CD4-positive, alpha-beta T cell (primary cell): ENCODE data around the gene MUC6. TPM values are rescaled to one million over a fixed set of nuclear protein-coding genes. Genes with fewer than 3 reads are reported as not detected.

ENCODE experiments used
- ATAC-seq: fragments of 200-7000 bp; cut with Tn5 transposase; one replicate; pipeline ENCODE4 v1.10.0; 2022; ENCODE audit warnings: mild to moderate bottlenecking; ENCODE audit not compliant: poor library complexity
- CTCF ChIA-PET: fragments of 350-600 bp; sonication (Branson Sonifier 250); formaldehyde crosslinking; loops from one replicate; lab custom pipeline; 2021; ENCODE audit warnings: antibody characterized with exemption, inconsistent platforms; lab: Charles Lee
- POLR2A ChIA-PET: fragments of 350-600 bp; sonication (Branson Sonifier 250); formaldehyde crosslinking; loops from one replicate; lab custom pipeline; 2021; ENCODE audit warnings: antibody characterized with exemption, inconsistent platforms; lab: Charles Lee
- DNase-seq, 14 experiments: peaks; one replicate each; pipeline ENCODE4 v3.0.0-alpha.2; 2013 to 2020; ENCODE audit warnings: mixed read lengths in 2 of 14
- H3K27ac ChIP-seq, 2 donors: one replicate each; pipeline versions ENCODE4 v1.5.1 to v1.7.0; 2013; ENCODE audit warnings: low read length in 2 of 2, low read depth in 1 of 2, mild to moderate bottlenecking in 1 of 2
- H3K27me3 ChIP-seq, 2 experiments: 1 replicate in 1 of 2; 2 replicates in 1 of 2; pipeline versions ENCODE4 v1.6.1 to v1.7.0; 2013; ENCODE audit warnings: low read length in 2 of 2, control low read depth in 1 of 2, mild to moderate bottlenecking in 1 of 2, moderate library complexity in 1 of 2; ENCODE audit not compliant: insufficient read depth in 2 of 2, control insufficient read depth in 1 of 2
- H3K36me3 ChIP-seq: one replicate; pipeline ENCODE4 v1.6.1; 2013; ENCODE audit warnings: low read length, control low read depth; ENCODE audit not compliant: insufficient read depth
- H3K4me1 ChIP-seq: one replicate; pipeline ENCODE4 v1.6.1; 2013; ENCODE audit warnings: low read length, control low read depth; ENCODE audit not compliant: insufficient read depth
- H3K4me3 ChIP-seq: one replicate; pipeline ENCODE4 v1.5.1; 2013; ENCODE audit warnings: mild to moderate bottlenecking, low read length, moderate library complexity
- H3K9me3 ChIP-seq, 2 experiments: 1 replicate in 1 of 2; 2 replicates in 1 of 2; pipeline versions ENCODE4 v1.6.1 to v1.7.0; 2013; ENCODE audit warnings: low read length in 2 of 2, mild to moderate bottlenecking in 2 of 2, control low read depth in 1 of 2, moderate library complexity in 1 of 2; ENCODE audit not compliant: control insufficient read depth in 1 of 2, insufficient read depth in 1 of 2
- H3K27ac Mint-ChIP-seq: one replicate; pipeline ENCODE4 v1.8.0; 2020; ENCODE audit warnings: mixed read lengths
- H3K27me3 Mint-ChIP-seq: one replicate; pipeline ENCODE4 v1.8.0; 2021; ENCODE audit warnings: mixed read lengths
- H3K36me3 Mint-ChIP-seq: one replicate; pipeline ENCODE4 v1.8.0; 2021; ENCODE audit warnings: low read depth, mixed read lengths
- H3K4me1 Mint-ChIP-seq: one replicate; pipeline ENCODE4 v1.8.0; 2021; ENCODE audit warnings: low read depth, mixed read lengths
- H3K4me3 Mint-ChIP-seq: one replicate; pipeline ENCODE4 v1.8.0; 2020; ENCODE audit warnings: mild to moderate bottlenecking, mixed read lengths
- H3K9me3 Mint-ChIP-seq: one replicate; pipeline ENCODE4 v1.8.0; 2020; ENCODE audit warnings: mixed read lengths
- intact Hi-C, 2 experiments: fragments of 100-400 bp; cut with DNase I in 1 of 2; cut with micrococcal nuclease in 1 of 2; formaldehyde crosslinking; loops; one replicate each; pipeline versions ENCODE4 v1.15.1 to v1.9.0; 2023 to 2025; cut with DNase I, micrococcal nuclease
- total RNA-seq, 174 experiments: library from RNA in 2 of 174; stranded (reverse) in 2 of 174; gene quantifications; one replicate each; pipeline ENCODE4 v1.2.3 and lab custom pipeline; 2021 to 2026
- TF ChIP-seq, protein P1 (sequence below): fragments of 200-600 bp; IDR thresholded peaks from one replicate; pipeline ENCODE4 v1.8.0; 2022; ENCODE audit warnings: antibody characterized with exemption, mild to moderate bottlenecking

The MUC6 gene
- total RNA-seq, 2 experiments from 2014 or later = not detected

- Histone ChIP-seq H3K4me3 (no peak overlapping the region), H3K27ac (no peak overlapping the region), H3K27me3 (peaks cover 0 to 8% of the 10 kb centered on the region in 2 experiments), H3K9me3 (peaks cover 0 to 4% of the 10 kb centered on the region in 2 experiments), H3K36me3 (no peaks in the 10 kb centered on the region), H3K4me1 (no peaks in the 10 kb centered on the region)
- no peaks in the 10 kb centered on the region for H3K36me3 Mint-ChIP-seq
- no peak for ATAC-seq
- CTCF ChIA-PET = no interaction called here
- POLR2A ChIA-PET = no interaction called here
- no peak overlapping the region for H3K27ac Mint-ChIP-seq
- TF ChIP-seq, protein P1, sequence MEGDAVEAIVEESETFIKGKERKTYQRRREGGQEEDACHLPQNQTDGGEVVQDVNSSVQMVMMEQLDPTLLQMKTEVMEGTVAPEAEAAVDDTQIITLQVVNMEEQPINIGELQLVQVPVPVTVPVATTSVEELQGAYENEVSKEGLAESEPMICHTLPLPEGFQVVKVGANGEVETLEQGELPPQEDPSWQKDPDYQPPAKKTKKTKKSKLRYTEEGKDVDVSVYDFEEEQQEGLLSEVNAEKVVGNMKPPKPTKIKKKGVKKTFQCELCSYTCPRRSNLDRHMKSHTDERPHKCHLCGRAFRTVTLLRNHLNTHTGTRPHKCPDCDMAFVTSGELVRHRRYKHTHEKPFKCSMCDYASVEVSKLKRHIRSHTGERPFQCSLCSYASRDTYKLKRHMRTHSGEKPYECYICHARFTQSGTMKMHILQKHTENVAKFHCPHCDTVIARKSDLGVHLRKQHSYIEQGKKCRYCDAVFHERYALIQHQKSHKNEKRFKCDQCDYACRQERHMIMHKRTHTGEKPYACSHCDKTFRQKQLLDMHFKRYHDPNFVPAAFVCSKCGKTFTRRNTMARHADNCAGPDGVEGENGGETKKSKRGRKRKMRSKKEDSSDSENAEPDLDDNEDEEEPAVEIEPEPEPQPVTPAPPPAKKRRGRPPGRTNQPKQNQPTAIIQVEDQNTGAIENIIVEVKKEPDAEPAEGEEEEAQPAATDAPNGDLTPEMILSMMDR = no peak
- intact Hi-C loops = no loop called here
- H3K27me3 Mint-ChIP-seq = peaks cover 11% of the 10 kb centered on the region
- no peaks in the 10 kb centered on the region for H3K9me3 Mint-ChIP-seq
- H3K4me1 Mint-ChIP-seq = peaks cover 12% of the 10 kb centered on the region
- no peak for DNase-seq
- no peak overlapping the region for H3K4me3 Mint-ChIP-seq
These were observed 27.6 kb upstream of the MUC6 start for GRCh38 chr11:1064167-1064566.

GRCh38 chr11:1062075-1062820 is 25.7 kb upstream of the MUC6 start:
- intact Hi-C loops = no loop called here
- no peak overlapping the region for H3K4me3 ChIP-seq
- TF ChIP-seq, protein P1 = no peak
- DNase-seq = no peak
- H3K4me1 Mint-ChIP-seq = peaks cover 12% of the 10 kb centered on the region
- H3K9me3 Mint-ChIP-seq = no peaks in the 10 kb centered on the region
- ChIA-PET POLR2A (no interaction called here), CTCF (no interaction called here)
- H3K4me1 ChIP-seq = no peaks in the 10 kb centered on the region
- no peak overlapping the region for H3K27ac Mint-ChIP-seq
- peaks cover 0 to 4% of the 10 kb centered on the region in 2 experiments for H3K9me3 ChIP-seq
- H3K27me3 ChIP-seq = peaks cover 0 to 10% of the 10 kb centered on the region in 2 experiments
- no peak for ATAC-seq
- H3K36me3 ChIP-seq = no peaks in the 10 kb centered on the region
- H3K4me3 Mint-ChIP-seq = no peak overlapping the region
- H3K36me3 Mint-ChIP-seq = no peaks in the 10 kb centered on the region
- no peak overlapping the region for H3K27ac ChIP-seq
- H3K27me3 Mint-ChIP-seq = peaks cover 15% of the 10 kb centered on the region

GRCh38 chr11:1060852-1061616 is 24.5 kb upstream of the MUC6 start:
- no peak overlapping the region for H3K4me3 Mint-ChIP-seq
- peaks cover 15% of the 10 kb centered on the region for H3K27me3 Mint-ChIP-seq
- Histone ChIP-seq H3K9me3 (peaks cover 0 to 4% of the 10 kb centered on the region in 2 experiments), H3K4me3 (no peak overlapping the region), H3K27me3 (peaks cover 0 to 10% of the 10 kb centered on the region in 2 experiments), H3K4me1 (no peaks in the 10 kb centered on the region), H3K36me3 (no peaks in the 10 kb centered on the region), H3K27ac (no peak overlapping the region)
- intact Hi-C loops = no loop called here
- no peak for ATAC-seq
- no peak overlapping the region for H3K27ac Mint-ChIP-seq
- H3K9me3 Mint-ChIP-seq = no peaks in the 10 kb centered on the region
- DNase-seq = no peak
- peaks cover 12% of the 10 kb centered on the region for H3K4me1 Mint-ChIP-seq
- no peaks in the 10 kb centered on the region for H3K36me3 Mint-ChIP-seq
- TF ChIP-seq, protein P1 = no peak
- ChIA-PET CTCF (no interaction called here), POLR2A (no interaction called here)
